SU-DHL-6 (cell line): ENCODE results near the gene PDHB.

Source experiments
- CTCF ChIP-seq: fragments of 200-600 bp; sonication (generic); IDR thresholded peaks from one replicate; pipeline ENCODE4 v1.5.1; 2017; ENCODE audit warnings: antibody characterized with exemption, mild to moderate bottlenecking, low read length, moderate library complexity; ENCODE audit not compliant: insufficient read depth, poor library complexity, severe bottlenecking
- EZH2phosphoT487 ChIP-seq: fragments of 200-600 bp; sonication (generic), shearing (Covaris generic); conservative IDR thresholded peaks from 2 replicates; pipeline ENCODE4 v1.6.1; 2018; ENCODE audit warnings: mild to moderate bottlenecking, antibody characterized with exemption, low read length, moderate library complexity, mixed read lengths

- no peak for TF ChIP-seq CTCF
- no peak for TF ChIP-seq EZH2phosphoT487
These were observed 18.5 kb upstream of the PDHB start for GRCh38 chr3:58452176-58452575.
